HG02943 (cell line): ENCODE data around the gene AGBL5.
A peak's percentile ranks its signal among the peaks of the same experiment; 100 is the strongest.

ENCODE experiments used
- ATAC-seq: cut with Tn5 transposase; IDR thresholded peaks from one replicate; pipeline ENCODE4 v1.9.1; 2021; ENCODE audit warnings: mild to moderate bottlenecking, low read depth, moderate library complexity; ENCODE audit not compliant: unreplicated experiment

Gene AGBL5

DNA sequence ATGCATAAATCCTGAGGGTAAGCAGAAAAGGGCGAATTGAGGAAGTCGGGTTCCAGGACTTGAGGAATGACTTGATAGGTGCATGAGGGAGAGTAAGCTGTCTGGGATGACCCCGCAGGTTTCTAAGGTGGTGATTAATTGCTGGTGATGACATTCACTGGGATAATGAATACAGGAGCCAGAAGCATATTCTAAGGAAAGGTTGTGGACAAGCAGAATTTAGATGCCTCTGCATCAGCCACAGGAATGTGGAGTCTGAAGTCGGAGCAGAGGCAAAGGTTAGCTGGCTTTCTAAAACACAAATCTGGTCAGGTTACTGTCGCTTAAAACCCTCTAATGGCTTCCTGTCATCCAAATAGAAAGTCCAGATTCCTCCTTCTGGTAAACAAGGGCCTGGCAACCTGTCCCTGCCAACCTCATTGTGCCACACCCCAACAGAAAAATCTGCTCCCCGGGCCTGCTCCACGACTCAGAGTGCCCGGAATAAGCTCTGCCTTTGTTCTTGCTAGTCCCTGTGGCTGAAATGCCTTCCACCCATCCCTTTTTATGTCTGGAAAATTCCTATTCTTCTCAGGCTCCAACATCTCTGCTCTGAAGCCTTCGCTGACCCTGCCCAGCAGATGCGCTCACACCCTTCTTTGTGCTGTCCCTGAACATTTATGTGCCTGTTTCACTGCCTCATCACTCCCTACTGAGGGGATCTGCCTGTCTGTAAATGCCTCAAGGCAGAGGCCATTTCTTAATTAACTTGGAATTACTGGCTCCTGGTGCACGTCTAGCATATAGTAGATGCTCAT, 30.0 kb upstream of the AGBL5 start:
- no peak for ATAC-seq

DNA sequence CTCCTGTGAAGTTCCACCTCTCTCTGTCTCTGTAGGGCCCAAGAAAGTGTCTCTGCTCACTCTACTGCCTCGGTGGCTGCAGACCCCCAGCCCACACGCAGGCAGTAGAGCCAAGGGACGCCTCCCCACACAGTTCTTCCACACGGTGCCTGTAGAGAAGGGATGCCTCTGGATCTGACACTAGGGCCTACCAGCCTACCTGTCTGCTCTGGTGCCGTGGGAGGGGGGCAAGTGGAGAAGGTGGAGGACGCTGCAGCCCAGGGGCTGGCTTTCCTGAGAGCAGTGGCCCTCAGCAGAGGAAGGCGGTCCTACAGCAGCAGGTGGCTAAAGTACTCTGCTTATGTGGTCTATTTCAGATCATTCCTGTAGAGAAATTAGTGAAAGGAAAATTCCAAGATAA, 27.7 kb upstream of the AGBL5 start:
- ATAC-seq: no peak

DNA sequence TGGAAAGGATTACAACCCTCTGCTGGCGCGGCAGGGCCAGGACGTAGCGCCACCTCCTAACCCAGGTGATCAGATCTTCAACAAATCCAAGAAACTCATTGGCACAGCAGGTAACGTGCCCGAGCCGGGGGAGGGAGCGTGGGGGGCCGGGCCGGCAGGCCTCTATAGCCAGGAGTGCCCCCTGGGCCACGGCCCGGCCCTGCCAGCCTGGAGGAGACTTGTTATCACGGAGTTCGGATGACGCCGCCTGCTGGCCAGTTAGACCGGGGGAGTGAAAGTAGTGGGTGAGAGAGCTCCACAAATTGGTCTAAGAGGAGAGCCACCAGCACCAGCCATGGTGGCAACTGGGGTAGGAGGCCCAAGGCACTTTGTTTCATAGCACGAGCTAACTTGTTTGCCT, 27.3 kb upstream of the AGBL5 start:
- ATAC-seq: no peak

GRCh38 chr2:27024812-27025211, 26.7 kb upstream of the AGBL5 start:
- no peak for ATAC-seq

DNA sequence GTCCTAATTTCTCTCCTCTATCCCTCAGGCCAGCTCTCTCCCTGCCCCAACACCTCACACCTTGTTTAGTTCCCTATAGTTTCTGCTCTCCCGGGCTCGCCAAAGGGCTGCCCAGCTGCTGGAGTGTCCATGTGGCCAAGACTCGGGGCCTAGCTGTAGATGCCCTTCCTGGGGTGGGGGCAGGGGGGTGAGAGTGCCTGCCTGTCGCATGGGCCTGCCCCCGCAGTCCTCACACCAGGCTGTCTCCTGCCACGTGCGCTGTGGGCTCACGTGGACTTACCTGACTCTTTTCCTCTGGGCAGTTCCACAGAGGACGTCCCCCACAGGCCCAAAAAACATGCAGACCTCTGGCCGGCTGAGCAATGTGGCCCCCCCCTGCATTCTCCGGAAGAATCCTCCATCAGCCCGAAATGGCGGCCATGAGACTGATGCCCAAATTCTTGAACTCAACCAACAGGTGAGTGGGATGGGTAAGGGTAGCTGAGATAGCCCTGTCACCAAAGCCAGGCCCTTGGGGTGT, 26.1 kb upstream of the AGBL5 start:
- ATAC-seq: no peak

GRCh38 chr2:27025861-27026851, 25.3 kb upstream of the AGBL5 start:
- no peak for ATAC-seq

DNA sequence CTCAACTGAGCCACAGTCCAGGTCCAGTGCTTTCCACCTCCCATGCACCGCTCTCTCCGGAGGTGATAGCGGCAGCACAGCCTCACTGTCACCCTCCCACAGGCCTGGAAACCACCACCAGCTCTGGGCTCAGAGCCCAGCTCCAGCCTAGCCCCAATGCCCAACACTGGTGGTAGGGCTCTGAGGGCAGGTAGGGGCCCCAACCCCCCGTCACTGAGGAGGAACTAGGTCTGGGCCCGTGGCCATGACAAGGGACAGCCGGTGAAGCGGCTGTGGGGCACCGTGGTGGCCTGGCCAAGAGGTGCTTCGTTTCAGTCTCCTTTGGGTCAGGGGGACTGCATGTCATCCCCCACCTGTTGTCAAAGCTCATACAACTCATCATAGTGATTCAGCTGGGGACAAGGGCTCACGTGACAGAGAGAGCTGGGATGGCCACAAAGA, 24.2 kb upstream of the AGBL5 start:
- no peak for ATAC-seq

- ATAC-seq: no peak
Observed at GRCh38 chr2:27029051-27029450, 22.4 kb upstream of the AGBL5 start.

GRCh38 chr2:27032495-27033252, 18.8 kb upstream of the AGBL5 start, which contains the start of gene TMEM214:
TMEM214 (plus strand) TSS chr2:27032965; CDS start chr2:27033016, 51 bp downstream.
- peak; percentile 95 for ATAC-seq

DNA sequence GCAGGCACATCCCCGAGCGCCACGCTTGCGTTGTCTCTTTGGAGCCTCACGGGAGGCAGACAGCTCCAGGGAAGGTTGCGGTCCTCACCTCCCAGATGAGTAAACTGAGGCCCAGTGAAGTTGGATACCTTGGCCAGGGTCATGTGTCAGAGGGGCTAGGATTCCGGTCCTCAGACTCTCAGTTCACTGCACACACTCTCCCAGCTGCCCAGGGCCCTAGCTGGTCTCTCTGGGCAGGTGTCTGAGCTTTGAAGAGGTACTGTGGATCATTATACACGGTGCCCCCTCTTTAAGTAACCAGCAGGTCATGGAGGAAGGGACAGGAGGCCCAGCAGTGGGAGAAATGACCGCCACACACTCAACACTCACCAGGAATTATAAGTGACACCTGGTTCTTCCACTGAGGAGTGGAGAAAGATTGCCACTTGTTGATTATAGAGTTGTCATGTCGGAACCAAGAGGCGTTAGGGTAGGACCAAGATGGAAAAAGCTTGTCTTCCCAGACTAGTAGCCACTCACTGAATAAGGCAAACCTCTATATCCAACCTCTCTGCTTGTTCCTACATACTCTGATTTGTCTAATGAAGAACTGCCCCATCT, 18.1 kb upstream of the AGBL5 start:
- no peak for ATAC-seq

DNA sequence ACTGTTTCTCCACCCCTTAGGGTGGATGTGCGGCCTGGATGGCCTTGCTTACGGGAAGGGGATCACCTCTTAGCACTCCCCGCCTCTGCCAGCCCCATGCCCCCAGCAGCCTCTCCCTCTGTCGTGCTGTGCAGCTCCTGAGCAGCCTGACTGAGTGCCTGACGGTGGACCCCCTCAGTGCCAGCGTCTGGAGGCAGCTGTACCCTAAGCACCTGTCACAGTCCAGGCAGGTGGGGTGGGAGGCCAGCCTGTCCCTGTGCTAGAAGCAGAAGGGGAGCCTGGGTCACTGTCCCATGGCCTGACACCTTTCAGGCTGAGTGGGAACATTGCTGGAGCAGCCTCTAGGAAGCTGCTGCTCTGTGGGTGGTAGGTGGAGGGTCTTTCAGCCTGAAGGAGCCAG, 13.5 kb upstream of the AGBL5 start:
- no peak for ATAC-seq

GRCh38 chr2:27038631-27039339, 12.7 kb upstream of the AGBL5 start:
- no peak for ATAC-seq

DNA sequence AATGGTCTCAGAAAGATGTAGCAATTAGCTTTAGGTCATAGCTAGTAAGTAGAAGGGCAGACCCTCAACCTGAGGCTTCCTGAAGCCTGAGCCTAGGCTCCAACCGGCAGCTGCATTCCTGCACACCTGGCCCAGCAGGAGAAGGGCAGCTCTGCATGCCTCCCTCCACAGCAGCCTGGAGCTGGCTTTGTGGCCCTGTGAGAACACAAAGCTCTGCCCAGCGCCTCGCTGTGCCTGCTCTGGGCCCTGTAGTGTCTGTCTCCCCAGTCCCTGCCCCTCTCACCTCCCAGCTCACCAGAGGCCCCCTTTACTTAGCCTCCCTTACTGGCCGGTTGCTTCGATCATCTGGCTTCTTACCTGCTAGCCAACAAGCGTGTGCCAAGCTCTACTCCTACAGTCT, 12.0 kb upstream of the AGBL5 start:
- no peak for ATAC-seq

GRCh38 chr2:27039871-27040270, 11.6 kb upstream of the AGBL5 start:
- no peak for ATAC-seq

DNA sequence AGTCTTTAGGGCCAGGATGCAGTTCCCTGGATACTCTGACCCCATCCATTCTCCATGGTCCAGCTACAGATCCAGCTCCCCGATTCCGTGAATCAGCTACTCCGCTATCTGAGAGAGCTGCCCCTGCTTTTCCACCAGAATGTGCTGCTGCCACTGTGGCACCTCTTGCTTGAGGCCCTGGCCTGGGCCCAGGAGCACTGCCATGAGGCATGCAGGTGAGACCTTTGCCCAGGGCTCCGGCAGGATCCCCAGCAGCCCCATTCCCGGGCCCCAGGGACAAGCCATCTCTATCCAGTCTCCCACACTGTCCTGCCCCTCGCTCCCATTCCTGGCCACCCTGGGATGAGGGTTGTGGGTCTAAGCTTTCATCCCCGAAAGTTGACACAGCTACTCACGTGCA, 11.2 kb upstream of the AGBL5 start:
- ATAC-seq: no peak

- no peak for ATAC-seq
Observed at GRCh38 chr2:27041752-27042151, 9.7 kb upstream of the AGBL5 start.

- ATAC-seq: no peak
Observed at GRCh38 chr2:27042159-27042661, 9.3 kb upstream of the AGBL5 start.

GRCh38 chr2:27042985-27043634, 8.4 kb upstream of the AGBL5 start:
- ATAC-seq: no peak
